ENCODE results near the gene DPYSL4.

DPYSL4 gene

DNA sequence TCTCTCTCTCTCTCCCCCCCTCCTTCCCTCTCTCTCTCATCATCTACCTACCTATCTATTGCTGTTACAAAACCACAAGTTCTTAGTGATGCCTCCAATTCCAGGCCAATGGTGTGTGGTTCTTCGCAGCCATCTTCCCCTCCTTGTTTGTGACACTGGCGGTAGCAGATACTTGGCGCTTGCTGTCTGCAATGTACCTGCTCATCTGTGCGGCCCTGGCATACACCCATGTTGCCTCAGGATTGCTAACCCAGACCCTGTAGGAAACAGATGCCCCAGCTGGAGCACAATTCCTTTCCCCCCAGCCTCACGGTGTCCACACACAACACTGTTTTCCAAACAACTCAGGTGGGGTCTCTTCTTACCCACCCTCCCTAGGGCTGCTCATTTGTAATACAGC is 13.6 kb upstream of the DPYSL4 start:
- DNase-seq (ENCODE audit: insufficient read length, low spot score) = no peak
- FAIRE-seq = no peak
- TF ChIP-seq POLR2A (IDR thresholded peaks at IDR 0.05; ENCODE audit: low read depth, low read length) = no peak

GRCh38 chr10:132174237-132174636 is 12.5 kb upstream of the DPYSL4 start:
- DNase-seq (ENCODE audit: insufficient read length, low spot score) (no peak), FAIRE-seq (no peak)
- no peak for TF ChIP-seq POLR2A (IDR thresholded peaks at IDR 0.05; ENCODE audit: low read depth, low read length)

GRCh38 chr10:132175408-132175807 is 11.3 kb upstream of the DPYSL4 start:
- FAIRE-seq (no peak), DNase-seq (ENCODE audit: insufficient read length, low spot score) (no peak)
- no peak for TF ChIP-seq POLR2A (IDR thresholded peaks at IDR 0.05; ENCODE audit: low read depth, low read length)

- no peak for FAIRE-seq
Measured at GRCh38 chr10:132175907-132176581, 10.7 kb upstream of the DPYSL4 start.

DNA sequence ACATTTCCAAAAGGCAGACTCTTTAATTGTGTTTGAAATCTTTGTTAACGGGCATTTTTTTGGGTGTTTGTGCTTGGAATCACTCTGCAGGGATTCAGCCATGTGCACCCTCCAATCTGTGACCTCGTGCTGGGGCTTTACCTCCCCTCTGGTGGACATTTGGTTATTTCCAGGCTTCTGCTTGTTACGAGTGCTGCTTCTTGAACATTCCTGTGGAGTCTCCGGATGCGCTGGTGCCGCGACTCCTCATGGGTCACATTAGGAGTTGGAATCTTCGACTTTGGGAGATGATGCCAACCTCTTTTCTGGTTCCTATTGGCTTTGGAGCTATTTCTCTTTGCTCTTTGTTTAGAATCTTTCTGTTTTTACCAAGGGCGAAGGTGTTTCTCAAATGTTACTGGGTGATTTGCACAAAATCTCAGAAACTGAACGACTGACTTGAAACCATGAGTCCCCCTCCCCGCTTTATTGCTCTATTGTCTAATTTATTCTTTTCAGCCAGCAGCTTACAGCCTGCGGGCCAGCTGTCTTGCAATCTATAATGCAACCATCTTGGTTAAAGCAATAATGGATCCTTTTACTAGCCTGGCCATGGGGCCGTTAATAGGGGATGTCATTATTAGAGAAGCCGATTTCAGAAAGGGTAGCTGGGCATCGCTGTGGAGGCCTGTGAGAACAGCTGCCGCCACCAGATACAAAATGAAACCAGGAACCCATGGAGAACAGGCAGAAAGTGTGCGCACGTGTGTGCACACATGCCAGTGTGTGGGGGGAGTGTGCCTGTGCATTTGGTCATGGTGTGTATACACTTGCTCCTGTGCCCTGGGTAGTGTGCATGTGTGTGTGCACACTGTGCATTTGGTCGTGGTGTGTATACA is 9.9 kb upstream of the DPYSL4 start:
- FAIRE-seq (no peak), DNase-seq (ENCODE audit: insufficient read length, low spot score) (no peak)
- TF ChIP-seq POLR2A (IDR thresholded peaks at IDR 0.05; ENCODE audit: low read depth, low read length) = no peak

More at GRCh38 chr10:132175907-132176581, 10.7 kb upstream of the DPYSL4 start:
- no peak for DNase-seq (ENCODE audit: insufficient read length, low spot score)
- no peak for TF ChIP-seq POLR2A (IDR thresholded peaks at IDR 0.05; ENCODE audit: low read depth, low read length)

DNA sequence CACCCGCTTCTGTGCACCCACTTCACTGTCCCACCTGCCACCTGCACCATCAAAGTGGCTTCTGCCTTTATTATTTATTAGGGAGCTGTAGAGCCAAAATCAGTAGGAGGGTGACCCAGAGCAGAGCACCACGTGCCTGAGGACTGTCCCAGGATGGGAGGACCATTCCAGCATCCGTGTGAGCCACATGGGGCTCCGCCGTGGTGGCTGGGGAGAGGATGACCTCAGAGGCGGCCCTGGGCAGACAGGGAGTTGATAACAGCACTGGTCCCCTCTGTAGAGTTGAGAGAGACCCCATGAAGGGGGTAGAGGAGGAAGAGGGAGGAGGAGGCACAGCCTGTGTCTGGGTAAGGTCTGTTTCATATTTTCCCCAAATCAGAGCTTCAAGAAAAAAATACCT is 8.7 kb upstream of the DPYSL4 start:
- DNase-seq (ENCODE audit: insufficient read length, low spot score) (no peak), FAIRE-seq (no peak)
- no peak for TF ChIP-seq POLR2A (IDR thresholded peaks at IDR 0.05; ENCODE audit: low read depth, low read length)

DNA sequence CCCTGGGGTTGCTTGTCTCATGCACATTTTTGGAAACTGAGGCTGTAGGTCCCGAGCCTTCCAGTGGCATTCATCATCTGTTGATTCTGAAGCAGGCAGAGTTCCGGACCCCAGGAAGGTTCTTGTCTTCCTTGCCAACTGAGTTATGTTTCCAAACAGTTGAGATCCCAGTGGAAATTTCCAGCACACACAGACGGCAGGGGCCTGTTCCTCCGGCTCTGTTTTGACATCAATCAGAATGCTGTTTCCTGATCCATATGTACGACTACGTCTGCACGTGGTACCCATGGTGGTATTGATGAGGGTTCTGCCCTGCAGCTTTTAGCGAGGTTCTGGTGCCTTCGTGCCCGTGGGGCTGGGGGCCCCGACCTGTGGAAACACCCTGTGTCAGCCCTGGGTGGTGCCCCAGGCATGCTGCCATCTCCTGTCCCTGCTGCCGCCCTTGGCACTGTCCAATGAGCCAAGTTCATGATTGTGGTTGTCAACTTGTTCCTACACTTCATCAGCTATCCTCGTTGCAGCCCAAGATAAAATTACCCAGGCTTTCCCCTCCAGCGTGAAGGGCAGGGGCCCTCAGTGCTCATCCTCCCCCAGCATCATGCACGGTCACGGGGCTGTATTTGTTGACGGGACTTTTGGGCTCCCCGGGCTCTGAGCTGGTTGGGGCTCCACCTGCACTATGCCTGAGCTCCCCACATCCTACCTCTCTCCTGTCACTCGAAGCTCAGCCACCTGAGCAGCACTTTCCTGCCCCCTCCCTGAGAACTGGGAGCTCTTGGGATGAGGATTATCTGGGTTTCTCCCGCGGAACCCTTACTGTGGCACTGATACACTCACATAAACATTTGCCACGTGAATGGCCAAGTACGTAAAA is 7.8 kb upstream of the DPYSL4 start:
- FAIRE-seq = no peak

GRCh38 chr10:132179551-132180392 is 7.0 kb upstream of the DPYSL4 start:
- DNase-seq (ENCODE audit: insufficient read length, low spot score) (no peak), FAIRE-seq (no peak)
- no peak for TF ChIP-seq POLR2A (IDR thresholded peaks at IDR 0.05; ENCODE audit: low read depth, low read length)

More for the DNA sequence above, 7.8 kb upstream of the DPYSL4 start:
- TF ChIP-seq POLR2A (IDR thresholded peaks at IDR 0.05; ENCODE audit: low read depth, low read length) = no peak
- DNase-seq (ENCODE audit: insufficient read length, low spot score) = no peak

DNA sequence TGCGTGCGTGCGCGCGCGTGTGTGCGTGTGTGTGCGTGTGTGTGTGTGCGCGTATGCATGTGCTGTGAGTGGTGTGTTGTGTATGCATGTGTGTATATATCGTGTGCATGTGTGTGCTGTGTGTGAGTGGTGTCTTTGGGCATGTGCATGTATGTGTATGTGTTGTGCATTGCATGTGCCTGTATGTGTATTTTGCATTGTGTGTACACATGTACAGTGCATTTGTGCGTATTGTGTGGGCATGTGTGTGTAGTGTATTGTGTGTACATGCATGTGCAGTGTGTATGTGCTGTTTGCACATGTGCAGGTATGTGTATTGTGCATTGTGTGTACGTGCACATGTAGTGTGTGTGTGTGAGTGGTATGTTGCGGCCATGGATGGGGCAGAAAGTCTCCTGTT is 6.0 kb upstream of the DPYSL4 start:
- FAIRE-seq (no peak), DNase-seq (ENCODE audit: insufficient read length, low spot score) (no peak)
- no peak for TF ChIP-seq POLR2A (IDR thresholded peaks at IDR 0.05; ENCODE audit: low read depth, low read length)

DNA sequence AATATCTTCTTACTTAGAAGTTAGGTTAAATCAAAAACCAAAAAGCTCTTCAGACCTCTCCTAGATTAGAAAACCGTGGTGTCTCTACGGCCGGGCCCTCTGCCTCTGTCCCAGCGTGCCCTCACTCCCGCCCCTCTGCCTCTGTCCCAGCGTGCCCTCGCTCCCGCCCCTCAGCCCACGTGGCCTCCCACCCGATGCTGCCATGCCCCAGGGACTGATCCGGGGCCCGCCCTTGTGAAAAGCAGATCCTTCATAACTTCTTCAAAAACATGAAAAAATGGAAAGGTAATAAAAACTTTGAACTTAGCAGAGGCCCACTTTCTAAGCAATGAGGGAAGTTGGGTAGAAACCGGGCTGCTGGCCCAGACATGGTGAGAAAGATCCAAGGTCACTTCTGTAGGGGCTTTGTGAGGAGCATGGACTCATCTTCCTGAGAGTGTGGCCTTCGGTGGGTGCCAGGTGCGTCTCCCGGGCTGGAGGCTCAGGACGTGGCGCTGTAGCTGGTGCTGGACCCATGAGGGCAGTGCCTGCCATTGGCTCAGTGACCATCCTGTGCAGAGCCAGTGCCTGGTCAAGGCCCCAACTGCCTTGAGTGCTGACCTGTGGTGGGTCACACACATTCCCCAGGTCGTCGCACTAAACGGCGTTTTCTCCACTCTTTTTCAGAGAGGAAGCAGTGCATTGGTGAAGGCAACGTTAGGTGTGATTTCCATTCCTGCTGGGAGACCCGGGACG is 4.9 kb upstream of the DPYSL4 start:
- TF ChIP-seq POLR2A (IDR thresholded peaks at IDR 0.05; ENCODE audit: low read depth, low read length) = no peak
- FAIRE-seq (no peak), DNase-seq (ENCODE audit: insufficient read length, low spot score) (no peak)

GRCh38 chr10:132182591-132182990 is 4.2 kb upstream of the DPYSL4 start:
- DNase-seq (ENCODE audit: insufficient read length, low spot score) = no peak
- TF ChIP-seq POLR2A (IDR thresholded peaks at IDR 0.05; ENCODE audit: low read depth, low read length) = no peak
- FAIRE-seq = no peak

GRCh38 chr10:132183046-132183445 is 3.7 kb upstream of the DPYSL4 start:
- FAIRE-seq (no peak), DNase-seq (ENCODE audit: insufficient read length, low spot score) (no peak)
- no peak for TF ChIP-seq POLR2A (IDR thresholded peaks at IDR 0.05; ENCODE audit: low read depth, low read length)

All from H54 (cell line).